T-helper 22 cell (primary cell): ENCODE data around the gene CTDP1.

ENCODE experiments used
- DNase-seq: peaks from one replicate; pipeline ENCODE4 v3.0.0-alpha.2; 2020; ENCODE audit warnings: low read depth

The CTDP1 gene

DNA sequence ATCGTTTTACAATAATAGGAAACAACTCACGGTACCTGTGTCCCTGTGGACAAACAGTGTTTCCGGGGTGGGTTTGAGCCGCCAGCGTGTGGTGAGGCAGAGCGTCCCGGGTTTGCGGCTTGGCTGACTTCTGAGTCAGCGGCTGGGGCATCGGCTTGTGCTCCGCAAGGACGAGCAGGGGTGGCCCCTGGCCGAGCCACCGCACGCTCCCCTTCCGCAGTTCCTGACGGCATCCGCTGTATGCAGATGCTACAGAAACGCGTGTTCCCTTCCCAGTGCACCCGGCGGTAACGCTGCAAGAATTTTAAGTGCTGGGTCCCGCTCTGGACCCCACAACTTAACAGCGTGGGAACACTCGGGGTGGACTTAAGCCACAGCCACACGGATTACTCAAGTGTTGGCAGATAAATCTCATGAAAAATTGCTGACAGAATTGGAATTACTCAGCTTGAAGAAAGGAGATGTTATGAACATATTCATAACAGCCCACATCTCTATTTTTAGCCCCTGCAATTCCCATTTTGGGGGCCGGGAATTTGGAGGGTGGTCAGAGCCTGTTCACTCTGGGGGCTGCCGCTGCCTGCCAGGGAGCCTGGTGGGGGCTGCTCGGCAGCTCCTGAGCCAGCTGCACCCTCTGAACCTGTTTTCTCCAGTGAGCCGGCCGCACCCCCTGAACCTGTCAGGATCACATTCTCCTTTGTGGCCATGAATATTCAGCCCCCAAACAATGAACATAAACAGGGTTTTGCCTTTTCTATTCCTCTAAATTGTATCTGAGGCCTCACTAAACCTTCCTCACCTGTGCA is 105.6 kb downstream of the CTDP1 start:
- DNase-seq = no peak

DNA sequence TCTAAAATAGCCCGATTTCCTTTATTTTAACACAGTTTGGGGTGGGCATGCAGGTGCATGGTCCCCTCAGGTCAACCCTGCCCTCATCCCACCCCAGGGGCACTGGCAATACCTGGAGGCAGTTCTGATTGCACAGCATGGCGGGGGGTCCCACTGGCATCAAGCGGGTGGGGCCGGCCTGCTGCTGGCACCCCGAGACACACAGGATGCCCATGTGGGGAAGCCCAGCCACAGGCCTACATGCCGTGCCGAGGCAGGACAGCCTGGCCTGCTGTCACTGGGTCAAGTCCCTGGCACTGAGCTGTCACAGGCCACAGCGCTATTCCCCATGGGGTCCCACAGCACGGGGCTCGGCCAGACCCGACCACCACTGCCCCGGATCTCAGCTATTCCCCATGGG is 106.2 kb downstream of the CTDP1 start:
- DNase-seq = no peak

DNA sequence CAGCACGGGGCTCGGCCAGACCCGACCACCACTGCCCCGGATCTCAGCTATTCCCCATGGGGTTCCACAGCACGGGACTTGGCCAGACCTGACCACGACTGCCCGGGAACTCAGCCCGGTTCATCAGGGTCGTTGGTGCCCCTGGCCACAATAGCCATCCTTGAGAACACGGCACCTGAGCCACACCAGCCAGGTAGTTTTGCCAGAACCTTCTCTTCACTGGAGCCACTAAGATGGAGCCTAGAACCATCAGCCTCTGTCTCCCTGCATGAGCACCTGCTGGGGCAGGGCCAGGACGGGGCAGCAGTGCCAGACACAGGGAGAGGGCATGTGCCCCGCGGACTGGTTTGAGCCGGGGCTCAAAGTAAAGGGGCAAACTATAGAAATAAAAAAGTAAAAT is 106.7 kb downstream of the CTDP1 start:
- no peak for DNase-seq

DNA sequence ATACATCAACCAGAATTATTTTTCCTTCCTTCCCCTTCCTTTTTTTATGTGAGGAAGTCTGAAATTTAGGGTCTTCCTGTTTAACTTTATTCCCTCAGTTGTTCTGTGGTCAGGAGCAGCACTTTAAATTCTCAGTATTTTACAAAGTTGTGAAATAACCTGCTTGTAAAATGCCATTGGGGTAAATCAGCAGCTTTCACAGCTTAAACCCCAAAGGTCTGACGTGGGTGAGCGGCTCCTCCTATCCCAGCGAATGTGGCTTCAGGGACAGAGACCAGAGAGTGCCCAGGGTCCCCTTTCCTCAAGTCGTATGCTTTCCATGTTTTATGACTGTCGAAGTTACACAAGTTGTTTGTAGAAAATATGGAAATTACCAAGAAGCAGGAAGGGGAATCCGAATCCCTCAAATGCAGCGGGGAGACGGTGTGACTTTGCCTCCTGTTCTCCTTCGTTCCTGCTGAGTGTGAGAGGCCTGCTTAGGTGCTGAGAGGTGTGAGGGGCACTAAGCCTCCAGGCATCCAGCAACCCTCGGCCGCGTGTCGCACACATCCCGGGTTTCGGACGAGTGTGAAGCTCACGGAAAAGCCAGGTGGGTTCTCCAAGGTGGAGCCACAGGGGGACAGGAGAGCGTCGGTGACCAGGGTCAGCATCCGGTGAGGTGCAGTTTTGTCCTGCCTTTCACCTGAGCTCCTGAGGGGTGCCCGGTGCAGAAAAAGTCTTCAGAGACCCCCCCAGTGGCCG is 107.4 kb downstream of the CTDP1 start:
- DNase-seq = no peak

DNA sequence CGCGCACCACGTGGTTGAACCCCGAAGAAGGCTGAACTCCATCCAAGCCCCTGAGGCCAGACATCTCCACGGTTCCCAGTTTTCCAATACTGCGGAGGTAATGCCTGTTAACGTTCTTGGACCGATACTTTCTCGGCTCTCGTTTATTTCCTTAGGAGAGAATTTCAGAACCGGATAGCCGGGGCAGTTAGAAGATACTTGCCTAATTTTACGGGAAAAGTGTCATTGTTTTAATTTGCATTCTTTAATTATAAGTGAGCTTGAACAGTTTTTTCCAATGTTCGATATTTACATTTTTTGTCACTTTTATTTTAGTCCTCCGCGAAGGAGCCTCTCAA is 107.9 kb downstream of the CTDP1 start:
- DNase-seq = no peak

DNA sequence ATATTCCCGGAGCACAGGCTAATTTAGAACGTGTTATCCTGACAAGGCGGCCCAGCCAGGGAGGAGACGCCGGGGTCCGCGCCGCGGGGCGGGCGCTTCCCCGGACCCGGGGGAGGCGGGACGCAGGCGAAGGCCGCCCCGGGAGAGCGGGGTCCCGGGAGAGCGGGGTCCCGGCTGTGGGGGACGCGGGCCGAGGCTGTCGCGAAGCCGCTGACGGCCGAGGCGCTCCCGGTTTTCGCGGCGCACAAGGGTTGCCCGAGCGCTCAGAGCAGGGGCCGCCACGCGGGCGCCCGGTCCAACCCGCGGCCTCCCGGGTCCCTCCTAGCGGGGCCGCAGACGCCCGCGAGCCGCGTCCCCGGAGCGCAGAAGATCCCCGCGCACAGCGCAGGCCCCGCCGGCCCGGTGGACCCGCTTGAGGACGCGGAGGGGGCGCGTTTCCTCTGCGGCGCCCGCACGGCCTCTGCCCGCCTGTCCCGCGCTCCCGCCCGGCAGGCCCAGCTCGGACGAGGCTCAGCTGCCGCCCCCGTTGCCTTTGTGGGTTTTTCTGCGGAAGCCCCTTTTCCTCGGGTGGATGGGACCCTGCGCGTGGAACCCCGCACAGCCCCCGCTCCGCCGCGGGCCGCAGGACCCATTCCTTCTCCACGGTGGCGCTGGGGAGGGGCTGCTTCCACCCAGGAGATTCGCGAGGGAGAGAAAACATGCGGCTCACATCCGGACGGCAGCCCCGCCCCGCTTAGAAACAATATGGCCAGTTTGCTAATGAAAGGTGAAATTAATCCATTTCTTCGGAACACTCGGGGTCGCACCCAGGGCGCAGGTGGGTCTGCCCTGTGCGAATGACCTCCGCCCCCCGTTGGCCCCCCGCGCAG is 108.5 kb downstream of the CTDP1 start:
- no peak for DNase-seq

DNA sequence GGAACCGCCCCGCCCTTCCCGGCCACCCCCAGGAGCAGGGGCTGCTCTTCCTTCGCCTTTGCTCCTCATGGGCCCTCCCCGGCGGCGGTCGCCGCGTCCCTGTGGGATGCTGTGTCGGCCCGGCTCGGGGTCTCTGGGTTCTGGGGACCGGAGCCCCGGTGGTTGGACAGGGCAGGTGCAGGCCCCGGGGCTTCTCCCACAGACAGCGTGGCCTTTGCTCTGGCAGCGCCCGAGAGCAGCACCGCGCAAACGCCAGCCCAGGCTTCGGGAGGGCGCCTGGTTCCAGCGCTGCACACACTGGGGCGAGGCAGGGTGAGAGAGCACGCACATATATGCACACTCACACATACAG is 109.1 kb downstream of the CTDP1 start:
- no peak for DNase-seq

DNA sequence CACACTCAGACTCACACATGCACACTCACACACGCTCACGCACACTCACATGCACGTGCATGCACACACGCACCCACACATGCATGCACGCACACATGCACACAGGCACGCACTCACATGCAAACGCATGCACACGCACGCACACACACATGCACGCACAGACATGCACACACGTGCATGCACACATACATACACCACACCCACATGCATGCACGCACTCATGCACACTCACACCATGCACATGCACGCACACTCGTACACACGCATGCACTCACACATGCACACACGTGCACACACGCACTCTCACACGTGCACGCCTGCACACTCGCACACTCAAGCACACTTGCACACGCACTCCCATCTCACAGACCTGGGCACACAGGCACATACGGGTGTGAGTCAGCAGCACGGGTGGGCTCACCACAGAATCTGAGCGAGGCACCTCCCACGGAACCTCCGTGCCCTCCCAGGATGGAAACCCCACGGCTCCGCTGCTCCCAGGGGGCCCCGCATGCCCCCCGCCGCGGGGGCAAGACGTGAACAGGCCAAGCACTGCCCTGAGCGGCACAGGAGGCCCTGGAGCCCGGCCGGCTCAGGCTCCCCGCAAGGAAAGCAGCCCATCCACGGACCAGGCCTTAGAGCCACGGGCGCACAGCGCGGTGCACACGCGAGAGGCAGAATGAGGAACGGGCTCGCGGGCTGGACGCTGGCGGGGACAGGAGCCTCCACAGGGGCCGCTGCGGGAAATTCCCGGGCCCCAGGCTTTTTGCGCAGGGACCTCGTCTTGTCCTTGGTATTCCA is 109.7 kb downstream of the CTDP1 start:
- DNase-seq = no peak

DNA sequence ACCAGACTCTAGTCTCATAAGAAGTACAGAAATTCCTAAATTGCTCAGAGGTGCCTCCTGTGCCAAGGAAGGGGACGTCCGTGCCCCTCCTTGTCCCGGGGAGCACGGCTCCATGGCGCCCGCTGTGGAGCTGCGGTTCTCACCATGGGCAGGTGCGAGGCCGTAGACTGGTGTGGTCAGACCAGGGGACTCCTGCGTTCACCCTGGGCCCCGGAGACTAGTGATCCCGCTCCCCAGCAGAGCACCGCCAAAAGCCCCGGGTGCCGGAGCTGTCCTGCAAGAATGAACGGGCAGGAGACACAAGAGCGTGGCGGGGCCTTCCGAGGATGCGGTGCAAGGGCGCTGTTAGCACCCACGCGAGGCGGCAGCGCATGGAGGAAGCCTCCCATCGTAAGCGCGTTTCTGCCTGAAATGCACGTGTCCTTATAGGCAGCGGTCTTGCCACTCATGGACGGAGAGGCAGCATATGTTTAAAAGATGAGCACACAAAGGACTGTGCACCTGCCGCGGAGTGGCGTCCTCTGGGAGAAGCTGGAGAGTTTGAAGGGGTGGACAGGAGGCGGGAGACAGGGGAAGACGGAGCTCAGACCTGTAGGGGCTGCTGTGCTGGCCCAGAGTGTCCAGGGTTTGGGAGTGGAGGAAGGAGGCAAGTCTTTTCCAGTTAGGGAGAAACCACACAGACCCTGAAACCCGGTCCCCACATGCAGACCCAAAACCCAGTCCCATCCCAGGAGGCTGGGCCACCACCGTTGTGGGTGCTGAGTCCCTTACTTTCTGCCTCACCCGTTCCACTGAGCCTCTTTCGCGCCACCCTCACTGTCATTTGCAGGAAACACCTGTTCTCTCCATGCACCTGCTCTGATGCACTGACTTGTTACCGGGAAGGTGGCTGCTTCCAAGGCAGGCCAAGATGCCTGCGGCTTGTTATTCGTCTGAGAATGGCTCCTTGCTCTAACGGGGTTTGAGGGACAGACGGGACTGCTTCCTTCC is 110.6 kb downstream of the CTDP1 start:
- DNase-seq = no peak

DNA sequence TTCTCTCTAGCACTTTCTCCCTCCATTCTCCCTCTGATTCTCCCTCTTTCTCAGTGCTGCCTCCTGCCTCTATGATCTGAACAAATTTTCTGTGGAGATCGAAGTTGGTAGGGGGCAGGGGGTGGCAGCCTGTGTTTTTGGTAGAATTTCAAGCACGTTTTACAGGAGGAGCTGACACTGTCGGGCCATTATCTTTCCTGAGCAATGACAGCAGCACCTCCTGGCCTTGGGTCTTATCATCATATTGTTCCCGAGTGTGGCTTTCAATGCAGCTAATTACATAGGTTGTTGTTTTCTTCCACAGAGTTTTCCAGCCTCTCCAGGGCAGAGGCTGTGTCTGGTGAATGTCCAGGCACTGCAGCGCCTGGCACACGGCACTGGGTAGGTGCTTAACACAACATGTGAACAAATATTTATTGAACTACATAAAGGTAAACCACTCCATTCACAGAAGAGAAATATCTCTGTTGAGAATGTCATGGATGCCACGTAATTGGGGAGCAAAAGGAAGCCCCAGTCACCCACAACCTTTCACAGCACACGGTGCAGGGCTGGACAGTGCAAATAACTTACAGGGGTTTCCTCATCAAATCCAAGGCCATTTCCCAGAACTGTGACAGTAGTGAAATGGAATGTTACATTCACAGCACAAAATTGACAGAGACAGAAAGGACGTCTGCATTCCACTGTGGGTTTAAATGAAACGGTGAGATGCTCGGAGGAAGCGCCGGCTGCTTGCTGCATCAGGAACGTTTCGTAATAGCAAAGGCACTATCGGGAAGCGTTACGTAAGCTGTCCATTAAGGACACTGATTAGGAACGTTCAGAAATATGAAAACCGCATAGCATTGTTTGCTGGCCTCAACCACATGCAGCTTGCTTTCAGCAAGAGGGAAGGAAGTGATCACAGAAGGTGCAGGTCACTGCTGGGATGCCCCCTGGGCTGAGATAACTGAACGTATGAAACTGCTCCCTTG is 111.7 kb downstream of the CTDP1 start:
- no peak for DNase-seq

DNA sequence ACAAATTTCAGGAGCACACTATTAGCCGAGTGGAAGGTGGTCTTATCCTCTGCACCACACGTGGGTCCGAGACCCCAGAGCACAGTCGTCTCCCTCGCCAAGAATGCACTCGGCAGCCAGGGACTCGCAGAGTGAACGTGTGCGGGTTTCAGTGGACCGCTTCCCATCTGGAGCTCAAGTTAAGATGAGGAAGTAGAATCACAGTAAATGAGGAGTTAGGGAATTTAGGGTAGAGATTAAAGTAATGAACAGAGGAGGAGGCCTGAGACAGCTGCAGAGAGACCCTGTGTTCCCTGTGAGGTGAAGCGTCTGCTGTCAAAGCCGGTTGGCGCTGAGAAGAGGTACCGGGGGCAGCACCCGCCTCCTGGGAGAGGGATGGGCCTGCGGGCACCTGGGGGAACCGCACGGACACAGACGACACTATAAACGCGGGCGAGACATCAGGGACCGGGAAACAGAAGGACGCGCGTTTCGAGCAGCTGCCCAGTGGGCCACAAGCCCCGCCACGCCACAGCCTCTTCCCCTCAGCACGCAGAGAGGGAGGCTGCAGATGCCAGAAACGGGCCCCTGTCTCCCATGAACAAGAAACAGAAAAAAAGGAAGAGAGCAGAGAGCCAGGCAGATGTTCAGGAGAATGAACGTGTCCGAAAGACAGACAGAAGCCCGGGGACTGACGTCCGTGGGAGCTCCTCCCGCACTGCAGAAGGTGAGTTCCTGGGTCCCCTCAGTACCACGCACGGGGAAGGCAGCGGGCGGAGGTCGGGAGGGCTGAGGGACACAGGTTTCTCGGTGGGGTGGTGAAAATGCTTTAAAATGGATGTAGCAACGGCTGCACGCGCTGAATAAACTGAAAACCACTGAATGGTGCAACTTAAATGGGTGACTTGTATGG is 112.7 kb downstream of the CTDP1 start:
- no peak for DNase-seq

DNA sequence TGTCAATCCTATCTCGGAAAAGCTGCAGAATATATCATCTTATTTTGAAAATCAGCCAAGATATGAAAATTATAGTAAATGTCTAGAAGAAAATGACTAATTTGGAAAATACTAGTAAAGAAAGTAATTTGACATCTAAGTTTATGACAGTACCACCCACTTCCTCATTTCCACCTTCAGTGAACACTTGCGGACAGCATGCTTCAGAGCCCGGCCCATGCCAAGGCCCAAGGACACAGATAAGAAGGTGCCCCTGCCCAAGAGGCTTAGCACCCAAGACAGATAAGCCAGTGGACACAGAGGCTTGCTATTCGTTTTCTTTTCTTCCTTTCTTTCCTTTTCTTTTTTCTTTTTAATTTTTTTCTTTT is 113.4 kb downstream of the CTDP1 start:
- DNase-seq = no peak

DNA sequence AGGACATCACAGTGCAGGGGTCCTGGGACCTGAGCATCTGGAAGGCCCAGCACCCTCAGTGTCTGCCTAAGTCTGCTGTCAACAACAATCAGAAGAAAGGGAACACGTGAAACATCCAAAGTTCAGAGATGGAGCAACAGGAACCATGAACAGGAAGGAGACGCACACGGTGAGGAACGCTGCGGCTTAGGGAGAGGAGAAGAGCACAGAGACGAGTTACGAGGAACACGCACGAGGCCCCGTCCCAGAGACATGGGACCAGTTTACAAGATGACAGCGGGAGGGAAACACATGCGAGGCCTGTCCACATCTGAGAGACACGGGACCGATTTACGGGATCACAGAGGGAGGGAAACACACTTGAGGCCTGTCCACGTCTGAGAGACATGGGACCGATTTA is 115.2 kb downstream of the CTDP1 start:
- DNase-seq = no peak

DNA sequence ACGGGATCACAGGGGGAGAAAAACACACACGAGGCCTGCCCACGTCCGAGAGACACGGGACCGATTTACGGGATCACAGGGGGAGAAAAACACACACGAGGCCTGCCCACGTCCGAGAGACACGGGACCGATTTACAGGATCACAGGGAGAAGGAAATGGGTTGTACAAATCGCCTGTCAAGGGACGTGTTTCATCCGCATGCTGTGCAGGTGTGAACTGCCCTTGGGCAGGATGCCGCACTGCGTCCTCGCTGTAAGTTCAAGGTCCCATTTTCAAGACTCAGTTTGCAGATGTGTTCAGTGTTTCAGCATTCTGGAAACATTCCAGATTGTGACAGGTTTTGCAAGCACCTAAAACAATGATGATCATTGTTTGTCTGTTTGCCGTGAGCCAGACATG is 115.8 kb downstream of the CTDP1 start:
- DNase-seq = no peak

DNA sequence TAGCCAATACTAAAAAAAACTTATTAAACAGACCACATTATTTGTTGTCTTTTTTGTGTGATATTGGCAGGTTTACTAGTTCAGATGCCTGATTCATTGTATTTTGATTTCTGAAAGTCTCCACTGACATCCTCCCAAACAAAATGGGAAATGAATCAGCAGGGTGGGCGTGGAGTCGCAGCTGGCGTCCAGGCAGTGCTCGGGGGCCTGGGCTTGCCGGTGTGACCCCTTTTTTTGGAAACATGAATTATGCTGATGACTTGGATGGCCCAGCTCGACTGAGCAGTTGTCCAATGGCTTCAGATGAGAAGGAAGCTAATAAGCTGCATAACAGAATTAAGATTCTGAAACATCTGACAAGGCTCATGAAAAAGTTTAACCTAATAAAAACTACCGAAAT is 116.4 kb downstream of the CTDP1 start:
- DNase-seq = no peak

DNA sequence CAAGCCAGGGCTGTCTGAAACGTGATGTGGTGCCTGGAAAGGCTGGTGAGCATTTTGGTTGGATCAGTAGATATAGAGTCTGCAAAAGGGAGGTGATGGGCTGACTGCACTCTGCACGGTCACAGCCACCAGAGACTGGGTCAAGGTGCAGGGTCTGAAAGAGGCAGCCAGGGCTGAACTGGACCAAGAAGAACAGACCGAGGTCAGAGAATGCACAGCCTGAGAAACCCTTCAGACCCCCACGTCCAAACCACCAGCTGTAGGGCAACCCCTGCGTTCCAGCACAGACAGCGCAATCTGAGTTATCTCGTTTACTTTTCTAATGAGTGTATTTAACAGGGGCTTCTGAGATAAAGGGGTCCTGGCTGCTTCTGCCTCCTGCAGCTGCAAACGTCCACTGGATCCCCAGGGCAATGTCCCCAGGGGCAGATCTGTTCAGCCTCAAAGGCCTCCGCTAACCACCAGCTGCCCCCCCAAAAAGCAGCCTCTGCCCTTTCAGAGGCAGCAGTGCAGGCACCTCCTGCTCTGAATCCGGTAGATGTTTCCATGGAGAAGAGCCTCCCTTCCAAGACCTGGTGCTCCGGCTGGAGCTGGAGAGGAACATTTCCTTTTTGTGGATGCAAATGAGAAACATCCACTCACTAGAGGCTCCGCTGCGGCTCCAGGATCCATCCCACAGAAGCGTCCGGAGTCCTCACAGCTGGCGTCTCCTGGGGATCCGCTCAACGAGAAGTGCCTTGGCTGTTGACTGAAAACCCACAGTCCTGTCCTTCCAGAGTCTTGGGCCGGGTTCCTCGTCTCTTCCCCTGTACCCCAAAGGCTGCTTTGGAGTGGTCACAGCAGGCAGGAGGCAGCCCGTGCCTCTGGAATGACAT is 117.2 kb downstream of the CTDP1 start:
- no peak for DNase-seq

DNA sequence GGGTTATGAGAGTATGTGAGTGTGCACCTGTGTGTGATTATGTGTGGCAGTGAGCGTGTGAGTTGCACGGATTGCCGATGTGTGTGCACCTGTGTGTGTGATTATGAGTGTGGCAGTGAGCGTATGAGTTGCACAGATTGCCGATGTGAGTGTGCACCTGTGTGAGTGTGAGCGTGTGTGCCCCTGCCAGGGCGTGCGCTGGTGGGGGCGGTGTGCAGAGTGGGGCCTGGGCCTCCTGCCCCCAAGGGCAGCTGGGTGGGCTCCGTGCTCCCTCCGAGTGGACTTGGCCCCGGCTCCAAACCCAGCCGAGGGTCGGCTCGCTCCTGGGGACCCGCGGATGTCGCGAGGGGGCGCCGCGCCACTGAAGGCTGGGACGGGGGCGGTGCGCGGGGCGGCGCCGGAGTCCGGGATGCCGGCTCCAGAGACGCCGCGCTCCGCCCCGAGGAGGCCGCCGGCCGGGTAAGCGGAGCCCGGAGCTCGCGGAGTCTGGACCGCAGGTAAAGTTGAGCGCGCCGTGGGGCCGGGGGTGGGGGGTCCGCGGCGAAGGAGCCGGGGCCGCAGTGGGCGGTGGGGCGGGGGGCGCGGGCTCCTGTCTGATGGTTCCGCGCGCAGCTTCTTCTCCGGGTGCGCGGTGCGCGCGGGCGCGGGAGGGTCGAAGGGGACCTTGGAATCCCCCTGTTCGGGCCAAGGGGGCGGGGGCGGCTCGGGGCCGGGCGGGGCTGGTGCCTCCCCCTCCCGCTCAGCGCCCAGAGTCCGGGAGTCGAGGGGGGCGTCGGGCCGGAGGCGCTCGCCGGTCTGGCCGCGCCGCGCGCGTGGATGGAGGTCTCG is 118.1 kb downstream of the CTDP1 start, which contains the start of gene KCNG2:
TSS of gene KCNG2 (plus strand) at position 421 of the 828 bp plus-strand sequence. CDS start 65,730 bp downstream, outside the sequence.
- no peak for DNase-seq
